ENCODE results near the gene EPSTI1. TPM values are rescaled to one million over a fixed set of nuclear protein-coding genes. Genes with fewer than 3 reads are reported as not detected.

EPSTI1 gene
- total RNA-seq, 6 experiments from 2014 or later = 2.5 to 9.9 (median 5.2) TPM

DNA sequence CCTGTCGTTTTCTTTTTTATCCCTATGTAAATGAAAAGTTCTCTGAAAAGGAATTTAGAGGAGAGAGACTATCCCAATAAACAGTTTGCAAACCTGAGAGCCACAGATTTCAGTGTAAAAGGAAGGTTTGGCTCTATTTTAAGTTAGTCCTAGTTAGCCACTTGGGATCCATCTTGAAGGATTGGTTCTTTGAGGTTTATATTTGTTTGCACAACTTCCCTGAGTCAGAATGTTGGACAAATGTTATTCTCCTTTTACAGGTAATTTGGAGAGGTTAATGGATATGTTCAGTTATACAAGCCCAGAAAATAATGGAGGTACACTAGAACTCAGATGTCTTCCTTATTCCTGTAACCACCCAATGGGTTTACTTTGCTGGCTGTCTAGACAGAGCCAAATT, 28.8 kb upstream of the EPSTI1 start:
- intact Hi-C loops (cut with DNase I) = no loop called here
- ATAC-seq = no peak

DNA sequence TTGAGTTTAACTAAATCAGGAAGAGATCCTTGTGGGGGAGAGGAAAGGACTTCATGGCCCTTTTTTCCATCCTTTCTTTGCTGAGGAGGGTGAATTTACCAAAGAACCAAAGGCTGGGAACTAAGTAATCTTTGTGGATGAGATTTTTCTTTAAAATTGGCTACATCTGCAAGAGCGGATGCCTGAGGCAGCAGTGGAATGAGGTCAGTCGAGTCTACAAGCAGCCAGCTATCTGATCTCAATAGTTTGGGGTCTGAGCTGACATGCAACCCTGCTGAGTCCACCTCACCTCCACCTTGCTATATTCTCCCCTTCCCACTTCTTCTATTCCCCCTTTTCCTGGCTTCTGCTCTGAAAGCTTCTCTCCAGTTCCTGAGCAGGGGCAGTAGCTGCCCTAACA, 27.8 kb upstream of the EPSTI1 start:
- 57% methylated on average over 2 of the region's 2 CpGs for WGBS (ENCODE audit: insufficient coverage, low coverage, low lambda C conversion rate, missing lambda C conversion rate)
- intact Hi-C loops (cut with DNase I) = no loop called here
- no peak for DNase-seq

More for the DNA sequence above, 28.8 kb upstream of the EPSTI1 start:
- H3K36me3 ChIP-seq = no peaks in the 10 kb centered on the region
- no peaks in the 10 kb centered on the region for H3K9me3 ChIP-seq
- no peaks in the 10 kb centered on the region for H3K4me1 ChIP-seq
- no peak for DNase-seq
- TF ChIP-seq, protein P1, sequence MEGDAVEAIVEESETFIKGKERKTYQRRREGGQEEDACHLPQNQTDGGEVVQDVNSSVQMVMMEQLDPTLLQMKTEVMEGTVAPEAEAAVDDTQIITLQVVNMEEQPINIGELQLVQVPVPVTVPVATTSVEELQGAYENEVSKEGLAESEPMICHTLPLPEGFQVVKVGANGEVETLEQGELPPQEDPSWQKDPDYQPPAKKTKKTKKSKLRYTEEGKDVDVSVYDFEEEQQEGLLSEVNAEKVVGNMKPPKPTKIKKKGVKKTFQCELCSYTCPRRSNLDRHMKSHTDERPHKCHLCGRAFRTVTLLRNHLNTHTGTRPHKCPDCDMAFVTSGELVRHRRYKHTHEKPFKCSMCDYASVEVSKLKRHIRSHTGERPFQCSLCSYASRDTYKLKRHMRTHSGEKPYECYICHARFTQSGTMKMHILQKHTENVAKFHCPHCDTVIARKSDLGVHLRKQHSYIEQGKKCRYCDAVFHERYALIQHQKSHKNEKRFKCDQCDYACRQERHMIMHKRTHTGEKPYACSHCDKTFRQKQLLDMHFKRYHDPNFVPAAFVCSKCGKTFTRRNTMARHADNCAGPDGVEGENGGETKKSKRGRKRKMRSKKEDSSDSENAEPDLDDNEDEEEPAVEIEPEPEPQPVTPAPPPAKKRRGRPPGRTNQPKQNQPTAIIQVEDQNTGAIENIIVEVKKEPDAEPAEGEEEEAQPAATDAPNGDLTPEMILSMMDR (IDR thresholded peaks at IDR 0.05) = no peak
- no peak for TF ChIP-seq POLR2A (IDR thresholded peaks at IDR 0.05)
- no peaks in the 10 kb centered on the region for H3K27me3 ChIP-seq
- WGBS (ENCODE audit: insufficient coverage, low coverage, low lambda C conversion rate, missing lambda C conversion rate) = 78% methylated on average over 1 of the region's 1 CpG
- no peak overlapping the region for H3K27ac ChIP-seq
- H3K4me3 ChIP-seq = no peak overlapping the region

DNA sequence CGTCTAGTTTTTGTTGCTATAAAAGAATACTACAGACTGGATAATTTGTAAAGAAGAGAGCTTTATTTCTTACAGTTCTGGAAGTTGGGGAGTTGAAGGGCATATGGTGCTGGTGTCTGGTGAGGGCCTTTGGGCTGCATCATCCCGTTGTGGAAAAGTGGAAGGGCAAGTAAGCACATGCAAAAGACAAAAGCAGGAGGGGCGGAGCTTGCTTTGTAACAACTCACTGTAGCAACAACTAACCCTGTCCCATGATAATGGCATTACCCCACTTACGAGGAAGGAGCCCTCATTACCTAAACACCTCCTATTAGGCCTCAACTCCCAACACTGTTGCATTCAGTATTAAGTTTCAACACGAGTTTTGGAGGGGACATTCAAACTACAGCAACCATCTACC, 24.2 kb upstream of the EPSTI1 start:
- WGBS (ENCODE audit: insufficient coverage, low coverage, low lambda C conversion rate, missing lambda C conversion rate) = 65% methylated on average over 4 of the region's 5 CpGs
- no peaks in the 10 kb centered on the region for H3K36me3 ChIP-seq
- no peak overlapping the region for H3K4me3 ChIP-seq
- DNase-seq (no peak), ATAC-seq (no peak)
- TF ChIP-seq POLR2A (IDR thresholded peaks at IDR 0.05) = no peak
- TF ChIP-seq, protein P1 (IDR thresholded peaks at IDR 0.05) = no peak
- no peaks in the 10 kb centered on the region for H3K4me1 ChIP-seq
- no peaks in the 10 kb centered on the region for H3K9me3 ChIP-seq
- H3K27me3 ChIP-seq = no peaks in the 10 kb centered on the region
- H3K27ac ChIP-seq = no peak overlapping the region
- intact Hi-C loops (cut with DNase I) = no loop called here

More for the DNA sequence above, 27.8 kb upstream of the EPSTI1 start:
- no peaks in the 10 kb centered on the region for H3K27me3 ChIP-seq
- H3K9me3 ChIP-seq = no peaks in the 10 kb centered on the region
- ATAC-seq = no peak
- TF ChIP-seq, protein P1 (IDR thresholded peaks at IDR 0.05) = no peak
- no peak for TF ChIP-seq POLR2A (IDR thresholded peaks at IDR 0.05)
- no peaks in the 10 kb centered on the region for H3K4me1 ChIP-seq
- no peak overlapping the region for H3K27ac ChIP-seq
- H3K4me3 ChIP-seq = no peak overlapping the region
- H3K36me3 ChIP-seq = no peaks in the 10 kb centered on the region

GRCh38 chr13:43014162-43014561, 22.1 kb upstream of the EPSTI1 start:
- no peak for ATAC-seq
- H3K4me3 ChIP-seq = no peak overlapping the region
- intact Hi-C loops (cut with DNase I) = no loop called here
- no peaks in the 10 kb centered on the region for H3K4me1 ChIP-seq
- no peaks in the 10 kb centered on the region for H3K27me3 ChIP-seq
- DNase-seq = no peak
- TF ChIP-seq POLR2A (IDR thresholded peaks at IDR 0.05) = no peak
- TF ChIP-seq, protein P1 (IDR thresholded peaks at IDR 0.05) = no peak
- no peak overlapping the region for H3K27ac ChIP-seq
- no peaks in the 10 kb centered on the region for H3K36me3 ChIP-seq
- 61% methylated on average over 3 of the region's 3 CpGs for WGBS (ENCODE audit: insufficient coverage, low coverage, low lambda C conversion rate, missing lambda C conversion rate)
- H3K9me3 ChIP-seq = no peaks in the 10 kb centered on the region

- no peak for ATAC-seq
- Histone ChIP-seq H3K27me3 (no peaks in the 10 kb centered on the region), H3K4me3 (no peak overlapping the region), H3K27ac (no peak overlapping the region), H3K4me1 (no peaks in the 10 kb centered on the region), H3K9me3 (no peaks in the 10 kb centered on the region), H3K36me3 (no peaks in the 10 kb centered on the region)
- TF ChIP-seq POLR2A (IDR thresholded peaks at IDR 0.05) = no peak
- TF ChIP-seq, protein P1 (IDR thresholded peaks at IDR 0.05) = no peak
- no peak for DNase-seq
- 64% methylated on average over 1 of the region's 1 CpG for WGBS (ENCODE audit: insufficient coverage, low coverage, low lambda C conversion rate, missing lambda C conversion rate)
- intact Hi-C loops (cut with DNase I) = no loop called here
Measured at GRCh38 chr13:43009506-43009905, 17.5 kb upstream of the EPSTI1 start.

Data from right lobe of liver (tissue), 6 donors.